ENCODE data around the gene ZNF594.

- TF ChIP-seq CTCF (conservative IDR thresholded peaks at IDR 0.05 in 1 of 2, IDR thresholded peaks at IDR 0.05 in 1 of 2; ENCODE audit: extremely low read depth in 1 of 2, insufficient read depth in 1 of 2, low read depth in 1 of 2, low read length in 2 of 2), result no peak
- TF ChIP-seq EZH2 (IDR thresholded peaks at IDR 0.05; ENCODE audit: borderline replicate concordance, low read length), result no peak
Observed at GRCh38 chr17:5135726-5136579, 55.7 kb downstream of the ZNF594 start.
